H9 (cell line): Measurements from ENCODE around the gene XPR1. TPM values are rescaled to one million over a fixed set of nuclear protein-coding genes. Genes with fewer than 3 reads are reported as not detected.

Experiments used
- DNase-seq: peaks from one replicate; pipeline ENCODE4 v3.0.0-alpha.2; 2017
- H2AFZ ChIP-seq: one replicate; pipeline ENCODE4 v1.6.1; 2013; ENCODE audit warnings: mild to moderate bottlenecking, low read length, control low read depth, moderate library complexity
- H2AK5ac ChIP-seq: 2 replicates; pipeline ENCODE4 v1.6.1; 2013; ENCODE audit warnings: low read length, control low read depth, mixed read lengths; ENCODE audit not compliant: insufficient read length
- H2BK120ac ChIP-seq: one replicate; pipeline ENCODE4 v1.6.1; 2013; ENCODE audit warnings: low read depth, mild to moderate bottlenecking, low read length, control low read depth, inconsistent platforms; ENCODE audit not compliant: poor library complexity, severe bottlenecking
- H2BK12ac ChIP-seq: 2 replicates; pipeline ENCODE4 v1.6.1; 2013; ENCODE audit warnings: low read length, control low read depth, mixed read lengths, low read depth; ENCODE audit not compliant: insufficient read length
- H2BK15ac ChIP-seq: 2 replicates; pipeline ENCODE4 v1.6.1; 2013; ENCODE audit warnings: low read depth, low read length, control low read depth
- H2BK20ac ChIP-seq: one replicate; pipeline ENCODE4 v1.6.1; 2013; ENCODE audit warnings: low read depth, mild to moderate bottlenecking, low read length, control low read depth, inconsistent platforms; ENCODE audit not compliant: poor library complexity, severe bottlenecking
- H2BK5ac ChIP-seq: 2 replicates; pipeline ENCODE4 v1.6.1; 2013; ENCODE audit warnings: low read length, control low read depth, mixed read lengths; ENCODE audit not compliant: insufficient read length
- H3K14ac ChIP-seq: 2 replicates; pipeline ENCODE4 v1.6.1; 2013; ENCODE audit warnings: low read length, control low read depth; ENCODE audit not compliant: insufficient read depth
- H3K18ac ChIP-seq: 2 replicates; pipeline ENCODE4 v1.6.1; 2013; ENCODE audit warnings: low read depth, mild to moderate bottlenecking, mixed read lengths, low read length, control low read depth; ENCODE audit not compliant: insufficient read length
- H3K23ac ChIP-seq: 2 replicates; pipeline ENCODE4 v1.6.1; 2013; ENCODE audit warnings: low read length, control low read depth, mixed read lengths, low read depth; ENCODE audit not compliant: insufficient read length
- H3K23me2 ChIP-seq: 2 replicates; pipeline ENCODE4 v1.6.1; 2013; ENCODE audit warnings: low read depth, mild to moderate bottlenecking, mixed read lengths, low read length, control low read depth; ENCODE audit not compliant: insufficient read length, poor library complexity, severe bottlenecking
- H3K27ac ChIP-seq: 2 replicates; pipeline ENCODE4 v1.5.1; 2013; ENCODE audit warnings: low read length, control low read depth, mixed read lengths, low read depth; ENCODE audit not compliant: insufficient read length
- H3K27me3 ChIP-seq: 2 replicates; pipeline ENCODE4 v1.6.1; 2013; ENCODE audit warnings: low read length, control low read depth, inconsistent platforms; ENCODE audit not compliant: insufficient read depth
- H3K4ac ChIP-seq: 2 replicates; pipeline ENCODE4 v1.6.1; 2013; ENCODE audit warnings: low read depth, mild to moderate bottlenecking, control low read depth, inconsistent platforms, low read length, moderate library complexity
- H3K4me1 ChIP-seq: 2 replicates; pipeline ENCODE4 v1.6.1; 2013; ENCODE audit warnings: low read length, control low read depth, inconsistent platforms; ENCODE audit not compliant: insufficient read depth
- H3K4me2 ChIP-seq: 2 replicates; pipeline ENCODE4 v1.6.1; 2013; ENCODE audit warnings: low read length, control low read depth, mixed read lengths; ENCODE audit not compliant: insufficient read length, insufficient read depth
- H3K56ac ChIP-seq: 2 replicates; pipeline ENCODE4 v1.6.1; 2013; ENCODE audit warnings: low read depth, mild to moderate bottlenecking, mixed read lengths, low read length, control low read depth; ENCODE audit not compliant: insufficient read length
- H3K79me1 ChIP-seq: 2 replicates; pipeline ENCODE4 v1.6.1; 2013; ENCODE audit warnings: low read depth, mild to moderate bottlenecking, moderate library complexity, low read length, control low read depth, inconsistent platforms; ENCODE audit not compliant: insufficient read depth, poor library complexity, severe bottlenecking
- H3K79me2 ChIP-seq: 2 replicates; pipeline ENCODE4 v1.6.1; 2013; ENCODE audit warnings: low read length, control low read depth, inconsistent platforms; ENCODE audit not compliant: insufficient read depth
- H3K9ac ChIP-seq: 2 replicates; pipeline ENCODE4 v1.6.1; 2013; ENCODE audit warnings: low read length, control low read depth, mixed read lengths; ENCODE audit not compliant: insufficient read length; ENCODE audit errors: extremely low read depth
- H3K9me3 ChIP-seq: one replicate; pipeline ENCODE4 v1.6.1; 2013; ENCODE audit warnings: low read depth, low read length, inconsistent platforms; ENCODE audit not compliant: control insufficient read depth
- H3T11ph ChIP-seq: one replicate; pipeline ENCODE4 v1.6.1; 2013; ENCODE audit warnings: mild to moderate bottlenecking, low read length, control low read depth, inconsistent platforms
- H4K20me1 ChIP-seq: one replicate; pipeline ENCODE4 v1.6.1; 2013; ENCODE audit not compliant: control insufficient read depth, insufficient read length, insufficient read depth
- H4K5ac ChIP-seq: 2 replicates; pipeline ENCODE4 v1.6.1; 2013; ENCODE audit warnings: low read depth, mild to moderate bottlenecking, mixed read lengths, low read length, control low read depth; ENCODE audit not compliant: insufficient read length
- H4K8ac ChIP-seq: replicated peaks from 2 replicates; pipeline ENCODE4 v1.6.1; 2013; ENCODE audit warnings: low read length, control low read depth, mixed read lengths, low read depth; ENCODE audit not compliant: insufficient read length
- H4K91ac ChIP-seq: 2 replicates; pipeline ENCODE4 v1.6.1; 2013; ENCODE audit warnings: low read depth, mild to moderate bottlenecking, moderate library complexity, mixed read lengths, low read length, control low read depth; ENCODE audit not compliant: insufficient read length
- H3K27ac Mint-ChIP-seq, 3 experiments: 2 replicates in 2 of 3; 3 replicates in 1 of 3; pipeline ENCODE4 v1.8.0; 2020 to 2021; ENCODE audit warnings: mixed read lengths in 3 of 3, mild to moderate bottlenecking in 1 of 3, moderate library complexity in 1 of 3
- H3K27me3 Mint-ChIP-seq: 2 replicates; pipeline ENCODE4 v1.8.0; 2021; ENCODE audit warnings: low read depth, mild to moderate bottlenecking, moderate library complexity, mixed read lengths
- H3K36me3 Mint-ChIP-seq, 3 experiments: 2 replicates in 2 of 3; 3 replicates in 1 of 3; pipeline ENCODE4 v1.8.0; 2020 to 2021; ENCODE audit warnings: low read depth in 3 of 3, mixed read lengths in 3 of 3; ENCODE audit not compliant: insufficient read depth in 1 of 3
- H3K4me1 Mint-ChIP-seq, 2 experiments: 2 replicates each; pipeline ENCODE4 v1.8.0; 2020; ENCODE audit warnings: mixed read lengths in 2 of 2
- H3K4me3 Mint-ChIP-seq, 2 experiments: 2 replicates in 1 of 2; 3 replicates in 1 of 2; pipeline ENCODE4 v1.8.0; 2020 to 2021; ENCODE audit warnings: mild to moderate bottlenecking in 2 of 2, mixed read lengths in 2 of 2, moderate library complexity in 1 of 2
- H3K9me3 Mint-ChIP-seq, 2 experiments: 2 replicates in 1 of 2; 3 replicates in 1 of 2; pipeline ENCODE4 v1.8.0; 2020; ENCODE audit warnings: mild to moderate bottlenecking in 2 of 2, mixed read lengths in 2 of 2, moderate library complexity in 1 of 2
- CTCF ChIP-seq: fragments of 200-600 bp; sonication (generic); conservative IDR thresholded peaks from 3 replicates; pipeline ENCODE4 v1.8.0; 2021; ENCODE audit warnings: antibody characterized with exemption, mild to moderate bottlenecking
- WGBS: extraction: QIAGEN DNeasy Blood & Tissue Kit; methylation state at CpG from one replicate; pipeline ENCODE4 v1.1.7; 2013; ENCODE audit warnings: missing lambda C conversion rate, low lambda C conversion rate, mixed read lengths; ENCODE audit not compliant: insufficient read length; ENCODE audit errors: extremely low coverage; 5-methylcytosine and 5-hydroxymethylcytosine counted together
- total RNA-seq: library from RNA; stranded (reverse); gene quantifications from 2 replicates; pipeline ENCODE4 v1.2.1, GENCODE V29; 2021

The XPR1 gene
- total RNA-seq, 1 experiment from 2014 or later: 34.1 TPM

- DNase-seq: no peak
- H4K5ac ChIP-seq: no peak overlapping the region
- H3K79me1 ChIP-seq: no peaks in the 10 kb centered on the region
Measured at GRCh38 chr1:180889325-180889724, 257.5 kb downstream of the XPR1 start.

More at GRCh38 chr1:180889325-180889724, 257.5 kb downstream of the XPR1 start:
- H3K4me1 Mint-ChIP-seq: peaks cover 0 to 2% of the 10 kb centered on the region in 2 experiments; a peak in 2 of 4 replicates
- no peak overlapping the region for H3K27ac ChIP-seq
- no peak overlapping the region for H3K27ac Mint-ChIP-seq
- no peak overlapping the region for H3K9ac ChIP-seq
- no peaks in the 10 kb centered on the region for H3K79me2 ChIP-seq
- no peak overlapping the region for H2BK12ac ChIP-seq
- H4K91ac ChIP-seq: no peak overlapping the region
- no peaks in the 10 kb centered on the region for H3K27me3 ChIP-seq
- H4K8ac ChIP-seq: no peak overlapping the region
- no peak overlapping the region for H3K56ac ChIP-seq
- peak; percentile 45; the same call in 2 of the 3 replicates for TF ChIP-seq CTCF
- no peaks in the 10 kb centered on the region for H3K4me1 ChIP-seq
- no peaks in the 10 kb centered on the region for H3K23me2 ChIP-seq
- no peak overlapping the region for H3K23ac ChIP-seq
- no peak overlapping the region for H3T11ph ChIP-seq
- H3K4ac ChIP-seq: no peak overlapping the region
- no peaks in the 10 kb centered on the region for H3K9me3 ChIP-seq
- no peak overlapping the region for H3K4me3 Mint-ChIP-seq
- no peak overlapping the region for H2AFZ ChIP-seq
- no peaks in the 10 kb centered on the region for H4K20me1 ChIP-seq
- WGBS: no CpG with 5 or more reads among the region's 2 CpGs
- no peak overlapping the region for H3K14ac ChIP-seq
- H2BK5ac ChIP-seq: no peak overlapping the region
- no peak overlapping the region for H3K4me2 ChIP-seq
- H3K18ac ChIP-seq: no peak overlapping the region
- H2BK15ac ChIP-seq: no peak overlapping the region
- H3K27me3 Mint-ChIP-seq: no peaks in the 10 kb centered on the region
- H3K9me3 Mint-ChIP-seq: no peaks in the 10 kb centered on the region
- peaks cover 0 to 4% (median 0%) of the 10 kb centered on the region in 3 experiments; a peak in 2 of 7 replicates for H3K36me3 Mint-ChIP-seq
- H2BK120ac ChIP-seq: no peak overlapping the region
- H2BK20ac ChIP-seq: no peak overlapping the region
- H2AK5ac ChIP-seq: no peak overlapping the region
